GM13976 (cell line): ENCODE results near the gene TECPR2.
"Not testable (repeated sequence)": the region's sequence is repeated elsewhere in the genome, so short reads cannot be mapped to it uniquely, and the experiment has no call there.

ENCODE experiments used
- DNase-seq: peaks from one replicate; pipeline ENCODE4 v3.0.0; 2012; ENCODE audit warnings: low spot score
- in situ Hi-C: fragments of 300-500 bp; cut with MboI; formaldehyde crosslinking; loops from one replicate; pipeline ENCODE4 v1.12.0; 2022; ENCODE audit warnings: low sequenced_read_pairs, mixed read lengths, inconsistent platforms; ENCODE audit not compliant: unreplicated experiment
- TF ChIP-seq, protein P1 (sequence below): IDR thresholded peaks from 2 replicates; pipeline ENCODE4 v1.5.1; 2012; ENCODE audit warnings: borderline replicate concordance, mild to moderate bottlenecking; ENCODE audit not compliant: insufficient read depth; ENCODE audit errors: extremely low read depth, missing control alignments, control extremely low read depth

TECPR2 gene

DNA sequence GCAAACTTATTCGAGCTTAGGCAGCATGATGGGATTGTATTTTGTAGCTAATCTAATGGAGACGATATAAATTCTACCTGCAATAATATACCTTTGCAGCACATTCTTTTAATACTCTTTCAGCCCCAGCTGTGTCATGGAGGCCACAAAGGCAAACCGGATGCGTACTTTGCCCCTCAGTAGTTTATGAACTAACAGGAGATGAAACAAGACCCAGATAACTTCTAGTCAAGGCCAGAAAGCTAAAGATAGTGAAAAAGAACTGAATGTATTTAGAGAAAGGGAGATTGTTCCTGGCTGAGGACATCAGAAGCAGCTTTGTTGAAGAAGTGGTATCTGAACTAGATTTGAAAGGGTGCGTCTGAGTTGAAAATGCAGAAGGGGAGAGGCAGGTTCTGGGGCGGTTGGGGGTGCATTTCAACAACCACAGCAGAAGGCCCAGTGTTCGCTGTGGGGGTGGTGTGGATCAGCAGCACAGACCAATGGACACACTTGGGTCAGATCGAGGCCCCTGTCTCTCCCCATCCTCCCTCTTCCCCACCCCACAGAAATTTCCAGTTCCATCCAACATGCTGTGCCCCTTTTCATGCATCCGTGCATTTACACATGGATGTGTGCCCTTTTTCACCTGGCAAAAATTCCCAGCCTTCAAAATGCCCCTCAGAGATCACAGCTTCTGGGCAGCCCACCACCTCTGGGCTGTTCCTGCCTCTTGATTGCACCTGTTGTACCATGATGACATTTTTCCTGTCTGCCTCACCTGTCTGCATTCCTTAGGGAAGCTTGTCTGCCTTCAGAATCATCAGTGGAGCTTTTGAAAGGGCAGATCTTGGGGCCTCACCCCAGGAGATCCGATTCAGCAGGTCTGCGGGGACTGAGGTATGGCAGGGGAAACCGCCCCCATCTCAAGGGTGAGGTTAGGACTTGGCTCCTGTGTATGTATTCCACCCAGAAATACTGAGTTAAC is 41.0 kb upstream of the TECPR2 start:
- TF ChIP-seq, protein P1, sequence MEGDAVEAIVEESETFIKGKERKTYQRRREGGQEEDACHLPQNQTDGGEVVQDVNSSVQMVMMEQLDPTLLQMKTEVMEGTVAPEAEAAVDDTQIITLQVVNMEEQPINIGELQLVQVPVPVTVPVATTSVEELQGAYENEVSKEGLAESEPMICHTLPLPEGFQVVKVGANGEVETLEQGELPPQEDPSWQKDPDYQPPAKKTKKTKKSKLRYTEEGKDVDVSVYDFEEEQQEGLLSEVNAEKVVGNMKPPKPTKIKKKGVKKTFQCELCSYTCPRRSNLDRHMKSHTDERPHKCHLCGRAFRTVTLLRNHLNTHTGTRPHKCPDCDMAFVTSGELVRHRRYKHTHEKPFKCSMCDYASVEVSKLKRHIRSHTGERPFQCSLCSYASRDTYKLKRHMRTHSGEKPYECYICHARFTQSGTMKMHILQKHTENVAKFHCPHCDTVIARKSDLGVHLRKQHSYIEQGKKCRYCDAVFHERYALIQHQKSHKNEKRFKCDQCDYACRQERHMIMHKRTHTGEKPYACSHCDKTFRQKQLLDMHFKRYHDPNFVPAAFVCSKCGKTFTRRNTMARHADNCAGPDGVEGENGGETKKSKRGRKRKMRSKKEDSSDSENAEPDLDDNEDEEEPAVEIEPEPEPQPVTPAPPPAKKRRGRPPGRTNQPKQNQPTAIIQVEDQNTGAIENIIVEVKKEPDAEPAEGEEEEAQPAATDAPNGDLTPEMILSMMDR = no peak
- DNase-seq = no peak
- in situ Hi-C loops = no loop called here

GRCh38 chr14:102323102-102323501 is 39.6 kb upstream of the TECPR2 start:
- in situ Hi-C loops = no loop called here
- DNase-seq = no peak
- TF ChIP-seq, protein P1 = peak; percentile 41

DNA sequence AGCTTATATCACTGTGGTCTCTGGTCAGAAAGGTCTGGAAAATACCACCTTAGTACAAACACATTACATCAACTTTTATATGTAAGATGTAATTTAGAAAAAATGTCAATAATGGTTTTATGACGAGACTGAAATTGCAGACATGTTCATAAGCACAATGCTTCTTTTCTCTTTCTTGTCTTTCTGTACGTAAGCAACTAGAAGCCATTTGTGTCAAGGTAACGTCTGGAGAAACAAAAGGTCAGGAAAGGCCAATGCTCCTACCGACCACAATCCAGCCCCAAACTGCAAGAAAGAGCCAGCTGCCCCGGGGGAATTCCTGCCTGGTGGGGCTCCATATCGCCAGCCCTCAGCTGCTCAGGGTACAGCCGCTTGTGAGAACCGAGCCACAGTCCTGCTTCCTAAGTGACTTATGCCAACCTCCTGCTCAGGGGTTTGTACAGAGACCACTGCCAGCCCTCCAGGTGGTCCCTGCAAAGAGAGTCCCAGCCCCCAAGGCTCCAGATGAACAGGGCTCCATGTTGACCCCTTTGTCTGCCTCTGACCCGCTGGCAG is 36.9 kb upstream of the TECPR2 start:
- TF ChIP-seq, protein P1 = no peak
- in situ Hi-C loops = no loop called here

DNA sequence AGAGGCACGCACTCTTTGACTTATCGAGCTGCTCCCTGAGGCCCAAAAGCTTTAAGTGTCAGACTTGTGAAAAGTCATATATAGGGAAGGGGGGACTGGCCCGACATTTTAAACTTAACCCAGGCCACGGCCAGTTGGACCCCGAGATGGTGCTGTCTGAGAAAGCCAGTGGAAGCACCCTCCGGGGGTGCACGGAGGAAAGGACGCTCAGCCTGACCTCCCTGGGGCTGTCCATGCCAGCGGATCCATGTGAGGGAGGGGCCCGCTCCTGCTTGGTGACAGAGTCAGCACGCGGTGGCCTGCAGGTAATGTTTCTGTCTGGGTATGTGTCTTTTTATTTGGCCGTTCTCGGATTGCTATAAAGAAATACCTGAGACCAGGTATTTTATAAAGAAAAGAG is 36.2 kb upstream of the TECPR2 start:
- no peak for DNase-seq
- in situ Hi-C loops = no loop called here
- TF ChIP-seq, protein P1 = no peak

More for the DNA sequence above, 36.9 kb upstream of the TECPR2 start:
- no peak for DNase-seq

- in situ Hi-C loops, DNase-seq: not testable (repeated sequence)
These were observed 33.4 kb upstream of the TECPR2 start for GRCh38 chr14:102329381-102329780.

GRCh38 chr14:102330806-102331205 is 31.9 kb upstream of the TECPR2 start:
- in situ Hi-C loops = no loop called here
- DNase-seq = no peak
- TF ChIP-seq, protein P1 = no peak

GRCh38 chr14:102333390-102333789 is 29.4 kb upstream of the TECPR2 start:
- in situ Hi-C loops = no loop called here
- TF ChIP-seq, protein P1 = no peak
- no peak for DNase-seq
